Muscle layer of colon (tissue), 2 donors: ENCODE results near the gene CKS1B.

Source experiments
- H3K27ac ChIP-seq: one replicate; pipeline ENCODE4 v1.7.0; 2013; ENCODE audit warnings: low read depth, mild to moderate bottlenecking, low read length, moderate library complexity
- H3K27me3 ChIP-seq, 2 donors: one replicate each; pipeline ENCODE4 v1.7.0; 2013; ENCODE audit warnings: low read length in 2 of 2, mild to moderate bottlenecking in 2 of 2; ENCODE audit not compliant: insufficient read depth in 2 of 2, control insufficient read depth in 1 of 2
- H3K36me3 ChIP-seq: one replicate; pipeline ENCODE4 v1.7.0; 2013; ENCODE audit warnings: mild to moderate bottlenecking, low read length; ENCODE audit not compliant: insufficient read depth
- H3K4me1 ChIP-seq: one replicate; pipeline ENCODE4 v1.7.0; 2013; ENCODE audit warnings: mild to moderate bottlenecking, low read length; ENCODE audit not compliant: insufficient read depth
- H3K4me3 ChIP-seq, 2 donors: one replicate each; pipeline ENCODE4 v1.7.0; 2013; ENCODE audit warnings: low read length in 2 of 2, low read depth in 1 of 2, mild to moderate bottlenecking in 1 of 2, moderate library complexity in 1 of 2
- H3K9ac ChIP-seq: one replicate; pipeline ENCODE4 v1.7.0; 2013; ENCODE audit warnings: low read length
- H3K9me3 ChIP-seq: one replicate; pipeline ENCODE4 v1.7.0; 2013; ENCODE audit warnings: mild to moderate bottlenecking, low read length
- donor health status: abdominal sarcoma.
- donor health status: Adenocarcinoma of cecum.

CKS1B gene

GRCh38 chr1:154938604-154939399 is 35.7 kb upstream of the CKS1B start:
- Histone ChIP-seq H3K9me3 (no peaks in the 10 kb centered on the region), H3K36me3 (no peaks in the 10 kb centered on the region), H3K27ac (peak overlapping the region; percentile 100), H3K9ac (no peak overlapping the region), H3K4me1 (peaks cover 26% of the 10 kb centered on the region), H3K27me3 (no peaks in the 10 kb centered on the region), H3K4me3 (no peak overlapping the region)

- H3K9me3 ChIP-seq = no peaks in the 10 kb centered on the region
- H3K4me1 ChIP-seq = peaks cover 31% of the 10 kb centered on the region
- H3K9ac ChIP-seq = no peak overlapping the region
- H3K27ac ChIP-seq = no peak overlapping the region
- H3K36me3 ChIP-seq = peaks cover 13% of the 10 kb centered on the region
- no peak overlapping the region for H3K4me3 ChIP-seq
- no peaks in the 10 kb centered on the region for H3K27me3 ChIP-seq
Observed at GRCh38 chr1:154940213-154940560, 34.3 kb upstream of the CKS1B start.

DNA sequence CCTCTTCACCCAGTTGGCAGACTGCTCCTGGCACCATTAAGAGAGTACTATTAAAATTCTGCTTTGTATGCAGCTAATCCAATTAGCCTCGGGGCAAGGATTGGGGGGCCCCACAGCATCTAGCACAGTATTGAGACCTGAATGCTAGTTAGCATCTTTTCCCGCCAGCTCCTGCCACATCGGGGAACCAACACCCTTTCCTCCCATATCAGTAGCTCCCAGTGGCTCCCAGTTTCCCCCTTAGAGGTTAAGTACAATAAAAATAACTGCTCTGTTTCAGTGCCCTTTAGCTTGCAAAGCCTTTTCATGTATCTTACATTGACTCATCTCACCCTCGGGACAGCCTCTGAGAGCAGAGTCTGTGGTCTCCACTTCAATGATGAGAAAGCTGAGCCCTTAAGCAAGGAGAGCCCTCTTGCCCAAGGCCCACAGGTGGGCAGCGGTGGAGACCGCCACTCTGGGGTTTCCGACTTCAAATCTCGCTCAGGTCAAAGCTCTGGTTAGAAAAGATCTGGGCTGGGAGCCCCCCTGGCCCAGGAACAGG is 33.8 kb upstream of the CKS1B start:
- H3K9me3 ChIP-seq = no peaks in the 10 kb centered on the region
- no peak overlapping the region for H3K9ac ChIP-seq
- no peak overlapping the region for H3K27ac ChIP-seq
- H3K36me3 ChIP-seq = peaks cover 18% of the 10 kb centered on the region
- H3K4me3 ChIP-seq = no peak overlapping the region
- H3K4me1 ChIP-seq = peaks cover 25% of the 10 kb centered on the region
- no peaks in the 10 kb centered on the region for H3K27me3 ChIP-seq

GRCh38 chr1:154941333-154942013 is 33.0 kb upstream of the CKS1B start:
- Histone ChIP-seq H3K9ac (no peak overlapping the region), H3K36me3 (peaks cover 20% of the 10 kb centered on the region), H3K27me3 (no peaks in the 10 kb centered on the region), H3K27ac (no peak overlapping the region), H3K4me3 (no peak overlapping the region), H3K9me3 (no peaks in the 10 kb centered on the region), H3K4me1 (peaks cover 22% of the 10 kb centered on the region)

DNA sequence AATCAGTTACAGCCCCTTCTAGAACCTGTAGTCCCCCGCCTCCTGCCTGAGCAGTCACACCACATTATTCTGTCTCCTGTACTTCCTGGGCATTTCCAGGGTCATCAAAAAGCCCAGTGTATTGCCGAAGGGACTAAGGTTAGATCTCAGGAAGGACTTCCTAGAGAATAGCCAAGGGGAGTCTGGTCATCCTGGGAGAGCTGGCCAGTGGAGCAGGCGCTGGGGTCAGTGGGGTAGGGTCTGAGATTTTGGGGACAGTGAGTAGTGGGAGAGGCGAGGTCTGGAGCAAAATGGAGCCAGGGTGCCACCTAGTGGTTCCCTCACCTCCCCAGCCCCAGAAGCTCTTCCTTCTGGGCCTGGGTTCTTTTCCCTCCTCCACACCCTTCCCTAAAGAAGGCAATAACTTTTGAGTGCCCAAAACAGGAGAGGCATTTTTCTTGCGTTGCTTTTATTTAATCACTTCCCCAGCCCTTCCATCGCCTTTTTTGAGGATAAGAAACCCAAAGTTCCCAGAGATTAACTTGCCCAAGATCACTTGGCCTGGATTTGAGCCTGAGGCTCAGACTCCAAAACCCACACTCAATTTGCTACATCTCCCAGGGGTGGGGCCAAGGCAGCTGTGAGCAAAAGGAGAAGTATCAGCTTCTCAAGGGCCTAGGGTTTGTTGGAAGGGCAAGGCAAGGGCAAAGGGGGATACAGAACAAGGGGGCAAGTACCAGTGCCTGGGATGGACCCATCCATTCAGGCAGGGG is 30.7 kb upstream of the CKS1B start:
- H3K27me3 ChIP-seq = no peaks in the 10 kb centered on the region
- peaks cover 37% of the 10 kb centered on the region for H3K36me3 ChIP-seq
- no peak overlapping the region for H3K4me3 ChIP-seq
- no peak overlapping the region for H3K9ac ChIP-seq
- H3K4me1 ChIP-seq = peaks cover 15% of the 10 kb centered on the region
- H3K9me3 ChIP-seq = no peaks in the 10 kb centered on the region
- peak overlapping the region; percentile 23 for H3K27ac ChIP-seq

GRCh38 chr1:154944401-154945159 is 29.9 kb upstream of the CKS1B start:
- Histone ChIP-seq H3K9ac (no peak overlapping the region), H3K27ac (peak overlapping the region; percentile 23), H3K9me3 (no peaks in the 10 kb centered on the region), H3K4me1 (peaks cover 15% of the 10 kb centered on the region), H3K4me3 (no peak overlapping the region), H3K27me3 (no peaks in the 10 kb centered on the region), H3K36me3 (peaks cover 38% of the 10 kb centered on the region)

DNA sequence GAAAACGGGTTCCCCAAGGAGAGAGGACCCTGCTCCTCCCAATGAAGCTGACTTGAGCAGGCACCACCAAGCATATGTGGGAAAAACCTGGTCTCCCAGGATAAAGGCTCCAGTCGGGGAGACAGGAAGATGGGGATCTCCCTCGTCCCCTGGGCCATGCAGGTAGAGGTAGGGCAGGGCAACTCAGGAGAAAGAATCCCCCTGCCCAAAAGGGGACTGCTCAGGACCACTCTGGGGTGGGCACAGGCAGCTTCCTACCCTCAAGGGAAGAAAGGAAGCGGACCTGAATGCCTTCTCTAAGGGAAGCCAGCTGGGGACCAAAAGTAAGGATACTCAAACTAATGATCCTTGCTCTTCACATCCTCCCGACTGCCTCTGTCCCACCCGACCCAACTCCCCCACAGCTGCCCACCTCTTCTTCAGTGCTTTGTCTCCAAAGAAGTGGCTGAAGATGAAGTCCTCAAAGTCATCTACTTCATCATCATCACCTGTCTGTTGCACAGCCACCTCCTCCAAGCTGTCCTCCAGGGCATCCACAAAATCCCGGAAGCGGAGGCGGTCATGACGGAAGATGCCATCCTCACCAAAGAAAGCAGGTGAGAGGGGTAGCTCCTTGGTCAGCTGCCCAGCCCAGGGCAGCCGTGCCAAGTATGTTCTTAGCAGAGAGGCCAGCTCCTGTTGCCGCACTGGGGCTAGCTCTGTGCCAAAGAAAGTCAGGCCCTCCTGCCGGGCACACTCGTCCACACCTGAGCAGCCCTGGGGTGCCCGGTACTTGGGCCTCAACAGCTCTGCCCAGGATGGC is 29.1 kb upstream of the CKS1B start:
- Histone ChIP-seq H3K9ac (no peak overlapping the region), H3K36me3 (peaks cover 38% of the 10 kb centered on the region), H3K4me3 (no peak overlapping the region), H3K9me3 (no peaks in the 10 kb centered on the region), H3K27me3 (no peaks in the 10 kb centered on the region), H3K4me1 (peaks cover 15% of the 10 kb centered on the region), H3K27ac (no peak overlapping the region)

DNA sequence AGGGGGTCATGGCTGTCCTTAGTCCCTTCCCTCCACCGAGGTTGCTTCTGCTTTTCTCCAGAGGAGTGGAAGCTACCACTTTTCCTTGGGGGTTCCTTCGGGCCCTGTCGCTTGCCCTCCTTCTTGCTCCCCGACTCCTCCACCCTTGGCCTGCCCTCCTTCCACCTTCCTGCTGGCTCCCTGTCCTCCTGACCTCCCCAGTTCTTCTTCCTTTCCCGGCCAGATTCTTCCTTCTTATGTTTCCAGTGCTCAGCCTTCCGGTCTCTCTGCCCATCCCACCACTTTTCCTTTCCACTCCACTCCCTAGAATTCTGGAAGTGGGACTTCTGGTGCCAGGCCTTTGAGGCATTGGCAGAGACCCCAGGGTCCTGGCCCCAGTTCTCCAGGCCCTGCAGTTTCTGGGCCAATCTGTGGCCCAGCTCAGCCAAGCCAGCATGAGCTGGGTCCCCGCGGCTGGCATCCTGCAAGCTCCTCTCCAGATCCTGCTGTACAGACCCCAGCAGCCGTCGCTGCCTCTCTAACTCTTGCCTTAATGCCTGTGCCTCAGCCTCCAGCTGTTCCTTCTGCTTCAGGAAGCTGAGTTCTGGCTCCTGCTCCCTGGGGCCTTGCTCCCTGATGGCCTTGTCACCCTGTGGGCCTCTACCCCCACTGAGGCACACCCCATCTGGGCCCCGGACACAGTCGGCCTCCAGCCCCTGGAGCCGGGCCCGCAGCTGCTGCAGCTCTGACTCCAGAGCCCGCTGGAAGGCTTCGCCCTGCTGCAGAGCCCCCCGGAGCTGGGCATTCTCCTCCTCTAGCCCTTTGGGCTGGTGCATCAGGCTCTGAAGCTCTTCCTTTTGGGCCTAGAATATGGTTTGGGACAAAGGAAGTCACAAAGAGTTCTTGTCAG is 28.3 kb upstream of the CKS1B start:
- Histone ChIP-seq H3K9me3 (no peaks in the 10 kb centered on the region), H3K4me1 (peaks cover 15% of the 10 kb centered on the region), H3K36me3 (peaks cover 47% of the 10 kb centered on the region), H3K27ac (no peak overlapping the region), H3K4me3 (no peak overlapping the region), H3K27me3 (no peaks in the 10 kb centered on the region), H3K9ac (no peak overlapping the region)

- Histone ChIP-seq H3K27ac (no peak overlapping the region), H3K36me3 (peaks cover 51% of the 10 kb centered on the region), H3K9me3 (no peaks in the 10 kb centered on the region), H3K9ac (no peak overlapping the region), H3K4me1 (peaks cover 30% of the 10 kb centered on the region), H3K27me3 (no peaks in the 10 kb centered on the region), H3K4me3 (no peak overlapping the region)
Observed at GRCh38 chr1:154948079-154948478, 26.4 kb upstream of the CKS1B start.
